Measurements from ENCODE around the gene ZRSR2.
A peak's percentile ranks its signal among the peaks of the same experiment; 100 is the strongest.

Gene ZRSR2

GRCh38 chrX:15854080-15854655 is 63.9 kb downstream of the ZRSR2 start:
- no peak for DNase-seq (ENCODE audit: low read depth)

GRCh38 chrX:15854712-15855567 is 64.7 kb downstream of the ZRSR2 start, which contains the start of gene AP1S2:
Gene AP1S2 (minus strand): TSS chrX:15854813. CDS start chrX:15852524, 2,289 bp downstream.
- peak; percentile 36 for DNase-seq (ENCODE audit: low read depth)

GRCh38 chrX:15855568-15856221 is 65.4 kb downstream of the ZRSR2 start:
- DNase-seq (ENCODE audit: low read depth): no peak

GRCh38 chrX:15856222-15856587 is 65.9 kb downstream of the ZRSR2 start:
- no peak for DNase-seq (ENCODE audit: low read depth)

- DNase-seq (ENCODE audit: low read depth): no peak
Measured at GRCh38 chrX:15856636-15857035, 66.4 kb downstream of the ZRSR2 start.

- no peak for DNase-seq (ENCODE audit: low read depth)
Measured at GRCh38 chrX:15858051-15858450, 67.8 kb downstream of the ZRSR2 start.

GRCh38 chrX:15860921-15861320 is 70.6 kb downstream of the ZRSR2 start:
- DNase-seq (ENCODE audit: low read depth): no peak

GRCh38 chrX:15864023-15864422 is 73.7 kb downstream of the ZRSR2 start:
- no peak for DNase-seq (ENCODE audit: low read depth)

GRCh38 chrX:15864629-15865028 is 74.3 kb downstream of the ZRSR2 start:
- no peak for DNase-seq (ENCODE audit: low read depth)

- no peak for DNase-seq (ENCODE audit: low read depth)
Measured at GRCh38 chrX:15866147-15866546, 75.9 kb downstream of the ZRSR2 start.

GRCh38 chrX:15869695-15870094 is 79.4 kb downstream of the ZRSR2 start:
- no peak for DNase-seq (ENCODE audit: low read depth)

GRCh38 chrX:15870310-15870709 is 80.0 kb downstream of the ZRSR2 start:
- no peak for DNase-seq (ENCODE audit: low read depth)
